Measurements from ENCODE around the gene NPFF. TPM values are rescaled to one million over a fixed set of nuclear protein-coding genes. Genes with fewer than 3 reads are reported as not detected.
A peak's percentile ranks its signal among the peaks of the same experiment; 100 is the strongest.

Gene NPFF
- total and polyA plus RNA-seq, 2 of the 13 experiments (the other 11 are each of a cell fraction or from before 2014, with no cell fraction given): not detected

GRCh38 chr12:53500776-53501614 is 6.3 kb downstream of the NPFF start, which contains the start of gene TARBP2 (continued):
- TF ChIP-seq, protein P1, sequence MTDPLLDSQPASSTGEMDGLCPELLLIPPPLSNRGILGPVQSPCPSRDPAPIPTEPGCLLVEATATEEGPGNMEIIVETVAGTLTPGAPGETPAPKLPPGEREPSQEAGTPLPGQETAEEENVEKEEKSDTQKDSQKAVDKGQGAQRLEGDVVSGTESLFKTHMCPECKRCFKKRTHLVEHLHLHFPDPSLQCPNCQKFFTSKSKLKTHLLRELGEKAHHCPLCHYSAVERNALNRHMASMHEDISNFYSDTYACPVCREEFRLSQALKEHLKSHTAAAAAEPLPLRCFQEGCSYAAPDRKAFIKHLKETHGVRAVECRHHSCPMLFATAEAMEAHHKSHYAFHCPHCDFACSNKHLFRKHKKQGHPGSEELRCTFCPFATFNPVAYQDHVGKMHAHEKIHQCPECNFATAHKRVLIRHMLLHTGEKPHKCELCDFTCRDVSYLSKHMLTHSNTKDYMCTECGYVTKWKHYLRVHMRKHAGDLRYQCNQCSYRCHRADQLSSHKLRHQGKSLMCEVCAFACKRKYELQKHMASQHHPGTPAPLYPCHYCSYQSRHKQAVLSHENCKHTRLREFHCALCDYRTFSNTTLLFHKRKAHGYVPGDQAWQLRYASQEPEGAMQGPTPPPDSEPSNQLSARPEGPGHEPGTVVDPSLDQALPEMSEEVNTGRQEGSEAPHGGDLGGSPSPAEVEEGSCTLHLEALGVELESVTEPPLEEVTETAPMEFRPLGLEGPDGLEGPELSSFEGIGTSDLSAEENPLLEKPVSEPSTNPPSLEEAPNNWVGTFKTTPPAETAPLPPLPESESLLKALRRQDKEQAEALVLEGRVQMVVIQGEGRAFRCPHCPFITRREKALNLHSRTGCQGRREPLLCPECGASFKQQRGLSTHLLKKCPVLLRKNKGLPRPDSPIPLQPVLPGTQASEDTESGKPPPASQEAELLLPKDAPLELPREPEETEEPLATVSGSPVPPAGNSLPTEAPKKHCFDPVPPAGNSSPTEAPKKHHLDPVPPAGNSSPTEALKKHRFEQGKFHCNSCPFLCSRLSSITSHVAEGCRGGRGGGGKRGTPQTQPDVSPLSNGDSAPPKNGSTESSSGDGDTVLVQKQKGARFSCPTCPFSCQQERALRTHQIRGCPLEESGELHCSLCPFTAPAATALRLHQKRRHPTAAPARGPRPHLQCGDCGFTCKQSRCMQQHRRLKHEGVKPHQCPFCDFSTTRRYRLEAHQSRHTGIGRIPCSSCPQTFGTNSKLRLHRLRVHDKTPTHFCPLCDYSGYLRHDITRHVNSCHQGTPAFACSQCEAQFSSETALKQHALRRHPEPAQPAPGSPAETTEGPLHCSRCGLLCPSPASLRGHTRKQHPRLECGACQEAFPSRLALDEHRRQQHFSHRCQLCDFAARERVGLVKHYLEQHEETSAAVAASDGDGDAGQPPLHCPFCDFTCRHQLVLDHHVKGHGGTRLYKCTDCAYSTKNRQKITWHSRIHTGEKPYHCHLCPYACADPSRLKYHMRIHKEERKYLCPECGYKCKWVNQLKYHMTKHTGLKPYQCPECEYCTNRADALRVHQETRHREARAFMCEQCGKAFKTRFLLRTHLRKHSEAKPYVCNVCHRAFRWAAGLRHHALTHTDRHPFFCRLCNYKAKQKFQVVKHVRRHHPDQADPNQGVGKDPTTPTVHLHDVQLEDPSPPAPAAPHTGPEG (CRISPR knock-in tag; IDR thresholded peaks at IDR 0.05): peak; percentile 86
- no peak for TF ChIP-seq KMT2A (CRISPR knock-in tag; IDR thresholded peaks at IDR 0.05)
- 0 out of 2 replicates have a peak, but pooled peaks have one; percentile 63 for TF ChIP-seq EEA1 (CRISPR knock-in tag; IDR thresholded peaks at IDR 0.05; ENCODE audit: borderline replicate concordance)
- TF ChIP-seq FOXP1 (IDR thresholded peaks at IDR 0.05): no peak
- no peak for TF ChIP-seq FOXP1 (CRISPR knock-in tag; IDR thresholded peaks at IDR 0.05)
- no peak for TF ChIP-seq ZNF296 (CRISPR knock-in tag; conservative IDR thresholded peaks at IDR 0.05)
- TF ChIP-seq HMGXB3 (CRISPR knock-in tag; IDR thresholded peaks at IDR 0.05; ENCODE audit: borderline replicate concordance): peak; percentile 93
- no peak for TF ChIP-seq TFDP1 (CRISPR knock-in tag; IDR thresholded peaks at IDR 0.05; ENCODE audit: borderline replicate concordance)
- no peak for TF ChIP-seq NCOR1 (IDR thresholded peaks at IDR 0.05; ENCODE audit: borderline replicate concordance, low read length)
- no peak for TF ChIP-seq ZNF496 (CRISPR knock-in tag; IDR thresholded peaks at IDR 0.05; ENCODE audit: insufficient replicate concordance)
- TF ChIP-seq SNRNP70 (IDR thresholded peaks at IDR 0.05; ENCODE audit: low read depth, low read length): no peak
- TF ChIP-seq ZNF619 (CRISPR knock-in tag; IDR thresholded peaks at IDR 0.05): peak; percentile 68; the same call in 1 of the 2 replicates
- TF ChIP-seq ZNF605 (CRISPR knock-in tag; IDR thresholded peaks at IDR 0.05): peak; percentile 56; the same call in 1 of the 2 replicates
- peak; percentile 83 for TF ChIP-seq IRF2 (CRISPR knock-in tag; IDR thresholded peaks at IDR 0.05)
- peak; percentile 26; the same call in 1 of the 2 replicates for TF ChIP-seq SP5 (CRISPR knock-in tag; IDR thresholded peaks at IDR 0.05; ENCODE audit: borderline replicate concordance, low read depth)
